Suprapubic skin (tissue), 4 donors: ENCODE measurements around the gene INPP5A.

ENCODE experiments used
- POLR2A ChIP-seq, 2 donors: fragments of 450-650 bp; IDR thresholded peaks; one replicate each; pipeline ENCODE4 v1.6.1; 2017; ENCODE audit warnings: antibody characterized with exemption in 2 of 2, mild to moderate bottlenecking in 2 of 2, moderate library complexity in 2 of 2
- POLR2AphosphoS5 ChIP-seq, 3 donors: sonication (generic); formaldehyde crosslinking; IDR thresholded peaks; one replicate each; pipeline ENCODE4 v1.6.1; 2017; ENCODE audit warnings: antibody characterized with exemption in 3 of 3
- TF ChIP-seq, protein P1 (sequence below), 2 donors: fragments of 200-600 bp in 1 of 2; fragments of 450-650 bp in 1 of 2; sonication (generic) in 1 of 2; IDR thresholded peaks; one replicate each; pipeline ENCODE4 v1.5.1; 2016 to 2019; ENCODE audit warnings: antibody characterized with exemption in 2 of 2, mild to moderate bottlenecking in 1 of 2, moderate library complexity in 1 of 2

DNA sequence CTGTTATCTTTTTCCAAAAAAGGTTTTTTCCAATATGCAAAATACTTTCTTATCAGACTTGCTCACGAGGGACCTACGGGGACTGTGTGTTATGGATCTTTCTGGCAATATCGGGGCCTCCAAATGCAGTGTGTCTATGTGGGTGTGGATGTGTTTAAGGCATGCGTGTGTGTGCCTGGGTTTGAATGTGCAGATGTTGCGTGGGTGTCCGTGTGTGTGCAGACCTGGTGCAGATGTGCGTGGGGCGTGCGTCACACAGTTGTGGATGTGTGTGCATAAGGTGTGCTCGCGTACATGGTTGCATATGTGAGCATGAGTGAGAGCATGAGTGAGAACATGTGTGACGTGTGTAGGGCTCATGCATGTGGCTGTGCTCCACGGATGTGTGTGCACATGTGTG is 228.7 kb downstream of the INPP5A start:
- TF ChIP-seq, protein P1, sequence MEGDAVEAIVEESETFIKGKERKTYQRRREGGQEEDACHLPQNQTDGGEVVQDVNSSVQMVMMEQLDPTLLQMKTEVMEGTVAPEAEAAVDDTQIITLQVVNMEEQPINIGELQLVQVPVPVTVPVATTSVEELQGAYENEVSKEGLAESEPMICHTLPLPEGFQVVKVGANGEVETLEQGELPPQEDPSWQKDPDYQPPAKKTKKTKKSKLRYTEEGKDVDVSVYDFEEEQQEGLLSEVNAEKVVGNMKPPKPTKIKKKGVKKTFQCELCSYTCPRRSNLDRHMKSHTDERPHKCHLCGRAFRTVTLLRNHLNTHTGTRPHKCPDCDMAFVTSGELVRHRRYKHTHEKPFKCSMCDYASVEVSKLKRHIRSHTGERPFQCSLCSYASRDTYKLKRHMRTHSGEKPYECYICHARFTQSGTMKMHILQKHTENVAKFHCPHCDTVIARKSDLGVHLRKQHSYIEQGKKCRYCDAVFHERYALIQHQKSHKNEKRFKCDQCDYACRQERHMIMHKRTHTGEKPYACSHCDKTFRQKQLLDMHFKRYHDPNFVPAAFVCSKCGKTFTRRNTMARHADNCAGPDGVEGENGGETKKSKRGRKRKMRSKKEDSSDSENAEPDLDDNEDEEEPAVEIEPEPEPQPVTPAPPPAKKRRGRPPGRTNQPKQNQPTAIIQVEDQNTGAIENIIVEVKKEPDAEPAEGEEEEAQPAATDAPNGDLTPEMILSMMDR (IDR thresholded peaks at IDR 0.05), result no peak
- TF ChIP-seq POLR2A (IDR thresholded peaks at IDR 0.05) (no peak), POLR2AphosphoS5 (IDR thresholded peaks at IDR 0.05) (no peak)
